Smooth muscle cell (in vitro differentiated cells): ENCODE results near the gene RGN. TPM values are rescaled to one million over a fixed set of nuclear protein-coding genes. Genes with fewer than 3 reads are reported as not detected.
A peak's percentile ranks its signal among the peaks of the same experiment; 100 is the strongest.

Source experiments
- DNase-seq: peaks from one replicate; lab custom pipeline; 2025; ENCODE audit not compliant: unreplicated experiment; lab: John Stamatoyannopoulos, UW
- H2AFZ ChIP-seq: fragments of 200-600 bp; sonication (generic); 2 replicates; pipeline ENCODE4 v1.6.0; 2016; ENCODE audit warnings: antibody characterized with exemption, low read depth, mild to moderate bottlenecking
- H3F3A ChIP-seq: fragments of 200-600 bp; sonication (generic); 2 replicates; pipeline ENCODE4 v1.6.0; 2017; ENCODE audit warnings: antibody characterized with exemption, low read depth
- H3K27ac ChIP-seq: fragments of 200-600 bp; sonication (generic); 2 replicates; pipeline ENCODE4 v1.5.1; 2016; ENCODE audit warnings: low read depth, mild to moderate bottlenecking
- H3K27me3 ChIP-seq: fragments of 200-600 bp; sonication (generic); 2 replicates; pipeline ENCODE4 v1.6.1; 2016; ENCODE audit warnings: low read depth, mild to moderate bottlenecking
- H3K36me3 ChIP-seq: fragments of 200-600 bp; sonication (generic); 2 replicates; pipeline ENCODE4 v1.5.1; 2016; ENCODE audit warnings: low read depth
- H3K4me1 ChIP-seq: fragments of 200-600 bp; sonication (generic); 2 replicates; pipeline ENCODE4 v1.5.1; 2016; ENCODE audit warnings: low read depth
- H3K4me2 ChIP-seq: fragments of 200-600 bp; sonication (generic); 2 replicates; pipeline ENCODE4 v1.6.0; 2016; ENCODE audit warnings: mild to moderate bottlenecking
- H3K4me3 ChIP-seq: fragments of 200-600 bp; sonication (generic); 2 replicates; pipeline ENCODE4 v1.5.1; 2016; ENCODE audit warnings: mild to moderate bottlenecking
- H3K79me2 ChIP-seq: fragments of 200-600 bp; sonication (generic); 2 replicates; pipeline ENCODE4 v1.6.0; 2016; ENCODE audit warnings: low read depth, mild to moderate bottlenecking
- H3K9ac ChIP-seq: fragments of 200-600 bp; sonication (generic); 2 replicates; pipeline ENCODE4 v1.6.0; 2016; ENCODE audit warnings: low read depth
- H3K9me3 ChIP-seq: fragments of 200-600 bp; sonication (generic); replicated peaks from 2 replicates; pipeline ENCODE4 v1.5.1; 2016; ENCODE audit warnings: low read depth
- H4K20me1 ChIP-seq: fragments of 200-600 bp; sonication (generic); 2 replicates; pipeline ENCODE4 v1.6.0; 2016; ENCODE audit warnings: low read depth
- WGBS: methylation state at CpG from one replicate; pipeline ENCODE4 v1.1.7; 2016; ENCODE audit warnings: low lambda C conversion rate; 5-methylcytosine and 5-hydroxymethylcytosine counted together
- polyA plus RNA-seq: library from polyadenylated mRNA; unstranded; fragments of >200 nt; fragmentation: Nextera tagmentation; extraction: Ambion mirVana; gene quantifications from 2 replicates; pipeline ENCODE4 v1.2.1, GENCODE V29; 2016
- total RNA-seq: library from RNA; depleted of rRNA; stranded (reverse); fragments of >200 nt; gene quantifications from 2 replicates; pipeline ENCODE4 v1.2.3, GENCODE V29; 2014
- TF ChIP-seq, protein P1 (sequence below): fragments of 200-600 bp; sonication (generic); IDR thresholded peaks from 2 replicates; pipeline ENCODE4 v1.5.1; 2017; ENCODE audit warnings: borderline replicate concordance, mild to moderate bottlenecking, antibody characterized with exemption; ENCODE audit not compliant: insufficient read depth, poor library complexity, severe bottlenecking

RGN gene
- total RNA-seq (1.1 and 2.5 TPM in 2 replicates), polyA plus RNA-seq (0.96 and 3.6 TPM in 2 replicates)

DNA sequence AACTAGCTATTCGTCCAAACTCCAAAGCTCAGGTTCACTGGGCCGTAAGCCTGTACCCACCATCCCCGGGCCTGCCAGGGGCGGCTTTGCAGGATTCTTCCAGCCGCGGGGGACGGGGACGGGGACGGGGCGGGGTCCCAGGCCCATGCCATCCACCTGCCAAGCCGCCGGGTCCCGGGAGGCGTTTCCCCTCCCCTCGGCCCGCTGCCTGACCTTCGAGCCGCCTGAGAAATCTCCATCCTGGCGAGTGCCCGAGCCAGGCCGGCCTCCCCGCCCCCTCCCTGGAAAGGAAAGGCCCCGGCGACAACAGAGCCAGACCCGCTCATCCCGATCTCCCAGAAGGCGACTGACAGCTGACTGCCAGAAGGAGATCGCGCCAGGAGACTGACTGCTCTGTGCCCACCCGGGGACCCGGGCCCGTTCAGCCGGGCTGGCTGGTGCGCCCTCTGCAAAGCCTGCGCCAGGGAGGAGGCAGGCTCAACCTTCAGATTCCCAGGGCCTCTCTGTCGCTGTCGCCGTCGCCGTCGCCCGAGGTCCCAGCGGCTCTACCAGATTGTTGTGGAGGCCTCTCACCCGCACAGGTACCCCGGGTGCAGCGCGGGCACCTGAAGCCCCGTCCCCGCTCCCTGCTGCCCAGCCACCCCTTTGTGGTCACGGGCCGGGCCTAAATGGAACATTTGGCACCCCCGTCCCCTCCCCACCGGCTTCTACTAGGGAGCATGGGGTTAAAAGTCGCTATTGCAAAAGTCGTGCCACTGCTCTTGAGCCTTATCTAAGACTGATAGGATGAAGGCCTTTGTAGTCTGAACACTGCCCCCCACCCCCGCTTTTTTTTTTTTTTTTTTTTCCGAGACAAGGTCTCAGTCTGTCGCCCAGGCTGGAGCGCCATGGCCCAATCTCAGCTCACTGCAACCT is at the start of gene RGN:
TSS of gene RGN (plus strand) at position 315 of the 915 bp plus-strand sequence. CDS start 2,702 bp downstream, outside the sequence.
- no peaks in the 10 kb centered on the region for H4K20me1 ChIP-seq
- H3K79me2 ChIP-seq, result no peaks in the 10 kb centered on the region
- H3K4me1 ChIP-seq, result no peaks in the 10 kb centered on the region
- WGBS, result 60% methylated on average over 45 of the region's 59 CpGs
- peak within 1 kb of the TSS; percentile 79 for H3K4me2 ChIP-seq
- no peak for DNase-seq
- no peaks in the 10 kb centered on the region for H3F3A ChIP-seq
- no peaks in the 10 kb centered on the region for H3K27me3 ChIP-seq
- H2AFZ ChIP-seq, result peak within 1 kb of the TSS; percentile 58
- no peaks in the 10 kb centered on the region for H3K36me3 ChIP-seq
- H3K9me3 ChIP-seq, result no peaks in the 10 kb centered on the region
- no peak within 1 kb of the TSS for H3K9ac ChIP-seq
- H3K4me3 ChIP-seq, result peak within 1 kb of the TSS; percentile 40
- H3K27ac ChIP-seq, result no peak within 1 kb of the TSS
- TF ChIP-seq, protein P1, sequence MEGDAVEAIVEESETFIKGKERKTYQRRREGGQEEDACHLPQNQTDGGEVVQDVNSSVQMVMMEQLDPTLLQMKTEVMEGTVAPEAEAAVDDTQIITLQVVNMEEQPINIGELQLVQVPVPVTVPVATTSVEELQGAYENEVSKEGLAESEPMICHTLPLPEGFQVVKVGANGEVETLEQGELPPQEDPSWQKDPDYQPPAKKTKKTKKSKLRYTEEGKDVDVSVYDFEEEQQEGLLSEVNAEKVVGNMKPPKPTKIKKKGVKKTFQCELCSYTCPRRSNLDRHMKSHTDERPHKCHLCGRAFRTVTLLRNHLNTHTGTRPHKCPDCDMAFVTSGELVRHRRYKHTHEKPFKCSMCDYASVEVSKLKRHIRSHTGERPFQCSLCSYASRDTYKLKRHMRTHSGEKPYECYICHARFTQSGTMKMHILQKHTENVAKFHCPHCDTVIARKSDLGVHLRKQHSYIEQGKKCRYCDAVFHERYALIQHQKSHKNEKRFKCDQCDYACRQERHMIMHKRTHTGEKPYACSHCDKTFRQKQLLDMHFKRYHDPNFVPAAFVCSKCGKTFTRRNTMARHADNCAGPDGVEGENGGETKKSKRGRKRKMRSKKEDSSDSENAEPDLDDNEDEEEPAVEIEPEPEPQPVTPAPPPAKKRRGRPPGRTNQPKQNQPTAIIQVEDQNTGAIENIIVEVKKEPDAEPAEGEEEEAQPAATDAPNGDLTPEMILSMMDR, result no peak

DNA sequence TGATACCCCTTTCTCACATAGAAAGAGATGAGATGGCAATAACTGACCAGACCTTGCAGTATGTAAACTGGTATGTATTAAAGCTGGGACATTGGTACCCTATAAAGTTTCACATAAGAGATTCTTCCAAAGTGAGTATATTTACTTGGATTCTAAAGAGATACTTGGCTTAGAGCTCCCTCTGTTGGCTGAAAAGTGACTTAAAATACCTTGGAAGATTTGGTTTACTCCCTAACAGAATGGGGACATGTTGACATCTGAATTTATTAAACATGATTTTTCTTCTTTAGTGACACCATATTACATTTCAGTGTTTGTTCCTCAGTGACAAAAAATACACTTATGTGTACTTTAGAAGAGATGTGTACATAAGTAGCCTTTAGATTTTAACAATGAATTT is 47.9 kb upstream of the RGN start:
- no peak overlapping the region for H3K9ac ChIP-seq
- no peaks in the 10 kb centered on the region for H3K27me3 ChIP-seq
- no peaks in the 10 kb centered on the region for H3K79me2 ChIP-seq
- H4K20me1 ChIP-seq, result no peaks in the 10 kb centered on the region
- no peaks in the 10 kb centered on the region for H3F3A ChIP-seq
- H3K9me3 ChIP-seq, result no peaks in the 10 kb centered on the region
- no peaks in the 10 kb centered on the region for H3K4me1 ChIP-seq
- H3K27ac ChIP-seq, result no peak overlapping the region
- no peak overlapping the region for H3K4me3 ChIP-seq
- no peak overlapping the region for H2AFZ ChIP-seq
- H3K4me2 ChIP-seq, result no peak overlapping the region
- H3K36me3 ChIP-seq, result no peaks in the 10 kb centered on the region
- DNase-seq, result no peak
- TF ChIP-seq, protein P1, result peak; percentile 55

DNA sequence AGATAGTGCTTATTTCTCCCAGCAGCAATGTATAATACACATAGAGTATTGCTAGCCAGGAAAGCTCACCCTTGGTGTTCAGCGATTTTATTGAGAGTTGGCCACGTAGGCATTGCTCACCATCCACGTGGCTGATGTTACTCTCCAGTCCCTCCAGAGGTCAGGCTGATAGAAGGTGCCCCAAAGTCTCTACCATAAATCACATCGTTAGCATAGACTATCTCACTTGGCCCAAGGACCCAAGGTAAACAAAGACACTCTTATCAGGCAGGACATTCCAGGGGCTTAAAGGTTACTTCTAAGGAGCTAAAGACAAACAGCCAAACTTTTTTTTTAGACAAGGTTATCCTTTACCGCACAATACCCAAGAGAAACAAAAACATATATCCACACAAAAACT is 30.3 kb upstream of the RGN start:
- H3K4me1 ChIP-seq, result no peaks in the 10 kb centered on the region
- H3K27ac ChIP-seq, result no peak overlapping the region
- H3F3A ChIP-seq, result no peaks in the 10 kb centered on the region
- WGBS, result 48% methylated on average over 5 of the region's 5 CpGs
- TF ChIP-seq, protein P1, result no peak
- H3K27me3 ChIP-seq, result no peaks in the 10 kb centered on the region
- no peaks in the 10 kb centered on the region for H3K79me2 ChIP-seq
- H3K9ac ChIP-seq, result no peak overlapping the region
- H3K4me3 ChIP-seq, result no peak overlapping the region
- no peak for DNase-seq
- no peaks in the 10 kb centered on the region for H3K36me3 ChIP-seq
- H4K20me1 ChIP-seq, result no peaks in the 10 kb centered on the region
- H2AFZ ChIP-seq, result no peak overlapping the region
- H3K4me2 ChIP-seq, result no peak overlapping the region
- no peaks in the 10 kb centered on the region for H3K9me3 ChIP-seq
